ENCODE measurements around the gene AKAP13.

- TF ChIP-seq ZNF547 (CRISPR knock-in tag; IDR thresholded peaks at IDR 0.05) (no peak), POLR2G (IDR thresholded peaks at IDR 0.05; ENCODE audit: low read depth, low read length) (no peak)
Observed at GRCh38 chr15:85509973-85510372, 129.6 kb downstream of the AKAP13 start.
